ENCODE data around the gene PIGB. TPM values are rescaled to one million over a fixed set of nuclear protein-coding genes. Genes with fewer than 3 reads are reported as not detected.

PIGB gene
- polyA plus RNA-seq, 1 donor (not counting 4 experiments of a cell fraction or from before 2014, with no cell fraction given): 29.1 TPM

DNA sequence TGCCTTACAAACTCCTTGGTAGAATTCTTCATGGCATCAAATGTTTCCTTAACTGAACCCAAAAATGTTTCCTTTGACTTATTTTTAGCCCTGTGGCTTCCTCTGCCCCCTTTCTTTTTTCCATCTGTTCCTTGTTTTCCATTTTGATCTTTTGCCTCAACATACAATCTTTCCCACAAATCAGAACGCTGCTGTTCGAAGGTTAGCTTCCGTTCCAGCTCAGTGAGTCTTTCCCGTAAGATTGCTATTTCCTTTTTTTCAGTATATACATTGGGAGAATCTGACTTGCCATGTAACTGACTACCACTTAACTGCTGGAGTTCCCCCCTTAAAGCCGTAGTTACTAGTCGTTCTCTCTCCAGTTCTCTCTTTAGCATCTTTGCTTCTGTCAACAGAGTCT lies 41.2 kb downstream of the PIGB start:
- TF ChIP-seq, protein P1, sequence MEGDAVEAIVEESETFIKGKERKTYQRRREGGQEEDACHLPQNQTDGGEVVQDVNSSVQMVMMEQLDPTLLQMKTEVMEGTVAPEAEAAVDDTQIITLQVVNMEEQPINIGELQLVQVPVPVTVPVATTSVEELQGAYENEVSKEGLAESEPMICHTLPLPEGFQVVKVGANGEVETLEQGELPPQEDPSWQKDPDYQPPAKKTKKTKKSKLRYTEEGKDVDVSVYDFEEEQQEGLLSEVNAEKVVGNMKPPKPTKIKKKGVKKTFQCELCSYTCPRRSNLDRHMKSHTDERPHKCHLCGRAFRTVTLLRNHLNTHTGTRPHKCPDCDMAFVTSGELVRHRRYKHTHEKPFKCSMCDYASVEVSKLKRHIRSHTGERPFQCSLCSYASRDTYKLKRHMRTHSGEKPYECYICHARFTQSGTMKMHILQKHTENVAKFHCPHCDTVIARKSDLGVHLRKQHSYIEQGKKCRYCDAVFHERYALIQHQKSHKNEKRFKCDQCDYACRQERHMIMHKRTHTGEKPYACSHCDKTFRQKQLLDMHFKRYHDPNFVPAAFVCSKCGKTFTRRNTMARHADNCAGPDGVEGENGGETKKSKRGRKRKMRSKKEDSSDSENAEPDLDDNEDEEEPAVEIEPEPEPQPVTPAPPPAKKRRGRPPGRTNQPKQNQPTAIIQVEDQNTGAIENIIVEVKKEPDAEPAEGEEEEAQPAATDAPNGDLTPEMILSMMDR (optimal IDR thresholded peaks at IDR 0.05 in 1 of 3, IDR thresholded peaks at IDR 0.05 in 1 of 3, conservative IDR thresholded peaks at IDR 0.05 in 1 of 3; ENCODE audit: extremely low read depth in 1 of 3, insufficient read depth in 2 of 3, low read length in 3 of 3): no peak
- TF ChIP-seq EZH2 (IDR thresholded peaks at IDR 0.05; ENCODE audit: low read length): no peak
- no peak overlapping the region for H3K4me2 ChIP-seq (ENCODE audit: control insufficient read depth, extremely low read depth, insufficient read depth, low read depth, low read length)
- no peaks in the 10 kb centered on the region for H3K79me2 ChIP-seq (ENCODE audit: control insufficient read depth, insufficient read depth, low read length)
- H3K9me3 ChIP-seq (ENCODE audit: control insufficient read depth, low read depth, low read length): no peaks in the 10 kb centered on the region
- H3K27ac ChIP-seq (ENCODE audit: control insufficient read depth, insufficient read depth, low read length): no peak overlapping the region
- FAIRE-seq (no peak), DNase-seq (ENCODE audit: low read depth, low spot score) (no peak)
- H3K9me1 ChIP-seq (ENCODE audit: control insufficient read depth, extremely low read depth, insufficient read depth, low read length): no peaks in the 10 kb centered on the region
- no peak overlapping the region for H3K4me3 ChIP-seq (ENCODE audit: control insufficient read depth in 2 of 3, extremely low read depth in 1 of 3, insufficient read depth in 2 of 3, low read depth in 1 of 3, low read length in 3 of 3)
- no peaks in the 10 kb centered on the region for H4K20me1 ChIP-seq (ENCODE audit: control insufficient read depth, extremely low read depth, insufficient read depth, low read length)
- dilution Hi-C loops (cut with MboI; ENCODE audit: extremely low pct_ligation_motif_present, low sequenced_read_pairs): no loop called here
- H3K27me3 ChIP-seq (ENCODE audit: control insufficient read depth, extremely low read depth, insufficient read depth, low read length): no peaks in the 10 kb centered on the region
- H2AFZ ChIP-seq (ENCODE audit: control insufficient read depth, low read length): no peak overlapping the region
- H3K4me1 ChIP-seq (ENCODE audit: control insufficient read depth, extremely low read depth, insufficient read depth, low read length): no peaks in the 10 kb centered on the region
- H3K9ac ChIP-seq (ENCODE audit: control insufficient read depth, extremely low read depth, insufficient read depth, low read length): no peak overlapping the region
- peaks cover 0 to 3% of the 10 kb centered on the region in 2 experiments for H3K36me3 ChIP-seq (ENCODE audit: control insufficient read depth in 2 of 2, extremely low read depth in 1 of 2, insufficient read depth in 2 of 2, low read length in 2 of 2)

DNA sequence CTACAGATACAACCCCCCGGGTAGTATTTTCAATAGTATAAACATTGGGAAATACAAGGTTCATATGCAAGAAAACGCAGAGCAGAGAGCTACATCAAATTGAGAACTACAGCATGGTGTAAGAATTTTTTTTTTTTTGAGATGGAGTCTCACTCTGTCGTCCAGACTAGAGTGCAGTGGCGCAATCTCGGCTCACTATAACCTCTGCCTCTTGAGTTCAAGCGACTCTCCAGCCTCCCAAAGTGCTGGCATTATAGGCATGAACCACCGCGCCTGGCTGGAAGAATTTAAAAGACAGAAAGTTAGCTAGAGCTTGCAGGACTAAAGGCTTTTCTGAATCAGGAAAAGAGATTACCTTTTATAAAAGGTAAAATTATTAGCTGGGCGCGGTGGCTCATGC lies 42.0 kb downstream of the PIGB start:
- Histone ChIP-seq H3K4me2 (ENCODE audit: control insufficient read depth, extremely low read depth, insufficient read depth, low read depth, low read length) (no peak overlapping the region), H3K4me1 (ENCODE audit: control insufficient read depth, extremely low read depth, insufficient read depth, low read length) (no peaks in the 10 kb centered on the region), H3K79me2 (ENCODE audit: control insufficient read depth, insufficient read depth, low read length) (no peaks in the 10 kb centered on the region), H2AFZ (ENCODE audit: control insufficient read depth, low read length) (no peak overlapping the region), H3K9ac (ENCODE audit: control insufficient read depth, extremely low read depth, insufficient read depth, low read length) (no peak overlapping the region), H3K4me3 (ENCODE audit: control insufficient read depth in 2 of 3, extremely low read depth in 1 of 3, insufficient read depth in 2 of 3, low read depth in 1 of 3, low read length in 3 of 3) (no peak overlapping the region), H3K27me3 (ENCODE audit: control insufficient read depth, extremely low read depth, insufficient read depth, low read length) (no peaks in the 10 kb centered on the region), H3K9me1 (ENCODE audit: control insufficient read depth, extremely low read depth, insufficient read depth, low read length) (no peaks in the 10 kb centered on the region), H3K27ac (ENCODE audit: control insufficient read depth, insufficient read depth, low read length) (no peak overlapping the region), H3K9me3 (ENCODE audit: control insufficient read depth, low read depth, low read length) (no peaks in the 10 kb centered on the region), H3K36me3 (ENCODE audit: control insufficient read depth in 2 of 2, extremely low read depth in 1 of 2, insufficient read depth in 2 of 2, low read length in 2 of 2) (peaks cover 0 to 1% of the 10 kb centered on the region in 2 experiments), H4K20me1 (ENCODE audit: control insufficient read depth, extremely low read depth, insufficient read depth, low read length) (no peaks in the 10 kb centered on the region)
- no peak for FAIRE-seq
- TF ChIP-seq, protein P1 (optimal IDR thresholded peaks at IDR 0.05 in 1 of 3, IDR thresholded peaks at IDR 0.05 in 1 of 3, conservative IDR thresholded peaks at IDR 0.05 in 1 of 3; ENCODE audit: extremely low read depth in 1 of 3, insufficient read depth in 2 of 3, low read length in 3 of 3): no peak
- no peak for TF ChIP-seq EZH2 (IDR thresholded peaks at IDR 0.05; ENCODE audit: low read length)
- no peak for DNase-seq (ENCODE audit: low read depth, low spot score)
- dilution Hi-C loops (cut with MboI; ENCODE audit: extremely low pct_ligation_motif_present, low sequenced_read_pairs): no loop called here
